ENCODE results near the gene NFATC1.
A peak's percentile ranks its signal among the peaks of the same experiment; 100 is the strongest.

NFATC1 gene

DNA sequence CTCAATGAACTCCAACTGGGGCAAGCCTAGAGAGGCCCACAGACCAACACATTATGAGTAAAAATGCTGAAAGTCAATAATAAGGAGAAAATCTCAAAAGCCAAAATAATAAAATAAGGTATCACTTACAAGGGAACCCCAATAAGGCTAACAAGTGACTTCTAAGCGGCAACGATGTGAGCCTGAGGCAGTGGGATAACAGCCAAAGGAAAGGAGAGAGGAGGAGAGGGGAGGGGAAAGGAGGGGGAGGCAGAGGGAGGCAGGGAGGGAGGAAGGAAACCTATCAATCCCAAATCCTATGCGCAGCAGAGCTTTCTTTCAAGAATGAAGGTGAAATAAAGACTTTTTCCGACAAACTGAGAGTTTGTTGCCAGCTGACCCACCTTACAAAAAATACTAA is 6.0 kb upstream of the NFATC1 start:
- DNase-seq = no peak

DNA sequence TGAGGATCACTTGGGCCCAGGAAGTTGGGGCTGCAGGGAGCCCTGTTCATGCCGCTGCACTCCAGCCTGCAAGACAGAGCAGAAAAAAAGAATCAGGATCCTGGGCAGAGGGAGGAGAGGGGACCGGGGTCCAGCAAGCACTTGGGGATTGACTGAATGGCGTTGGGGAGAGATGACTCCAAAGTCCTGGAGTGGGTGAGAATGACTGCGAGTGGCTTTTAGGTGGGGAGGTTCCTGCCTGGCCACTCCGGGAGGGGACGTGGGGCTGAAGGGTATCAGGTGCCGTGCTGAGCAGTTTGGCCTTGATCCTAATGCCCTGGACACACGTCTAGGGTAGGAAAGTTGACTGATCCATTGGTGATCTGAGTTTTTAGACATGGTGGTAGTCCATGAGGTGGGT is 3.5 kb upstream of the NFATC1 start:
- no peak for DNase-seq

DNA sequence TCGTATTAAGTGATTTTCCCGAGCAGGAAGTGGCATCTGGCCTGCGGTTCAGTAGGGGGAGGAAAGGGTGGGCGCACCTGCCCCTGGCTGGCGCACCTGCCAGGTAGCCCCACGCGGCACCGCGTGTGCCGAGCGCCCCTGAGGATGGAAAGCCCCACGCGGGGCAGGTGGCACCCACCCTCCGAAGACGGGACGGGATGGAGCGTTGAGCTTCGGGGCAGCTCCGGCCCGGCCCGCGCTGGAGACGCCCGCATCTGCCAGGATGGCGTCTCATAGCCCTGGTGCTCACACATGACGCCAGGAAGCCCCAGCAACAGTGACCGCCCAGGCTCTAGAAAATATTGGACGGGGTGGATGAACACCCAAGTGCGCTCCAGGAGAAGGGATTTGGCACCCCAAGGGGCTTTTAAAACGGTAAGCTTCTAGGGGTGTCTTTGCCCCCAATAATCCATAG is 2.5 kb upstream of the NFATC1 start:
- DNase-seq = peak in 3 of 4 experiments; percentile 25 to 51 (median 35)

DNA sequence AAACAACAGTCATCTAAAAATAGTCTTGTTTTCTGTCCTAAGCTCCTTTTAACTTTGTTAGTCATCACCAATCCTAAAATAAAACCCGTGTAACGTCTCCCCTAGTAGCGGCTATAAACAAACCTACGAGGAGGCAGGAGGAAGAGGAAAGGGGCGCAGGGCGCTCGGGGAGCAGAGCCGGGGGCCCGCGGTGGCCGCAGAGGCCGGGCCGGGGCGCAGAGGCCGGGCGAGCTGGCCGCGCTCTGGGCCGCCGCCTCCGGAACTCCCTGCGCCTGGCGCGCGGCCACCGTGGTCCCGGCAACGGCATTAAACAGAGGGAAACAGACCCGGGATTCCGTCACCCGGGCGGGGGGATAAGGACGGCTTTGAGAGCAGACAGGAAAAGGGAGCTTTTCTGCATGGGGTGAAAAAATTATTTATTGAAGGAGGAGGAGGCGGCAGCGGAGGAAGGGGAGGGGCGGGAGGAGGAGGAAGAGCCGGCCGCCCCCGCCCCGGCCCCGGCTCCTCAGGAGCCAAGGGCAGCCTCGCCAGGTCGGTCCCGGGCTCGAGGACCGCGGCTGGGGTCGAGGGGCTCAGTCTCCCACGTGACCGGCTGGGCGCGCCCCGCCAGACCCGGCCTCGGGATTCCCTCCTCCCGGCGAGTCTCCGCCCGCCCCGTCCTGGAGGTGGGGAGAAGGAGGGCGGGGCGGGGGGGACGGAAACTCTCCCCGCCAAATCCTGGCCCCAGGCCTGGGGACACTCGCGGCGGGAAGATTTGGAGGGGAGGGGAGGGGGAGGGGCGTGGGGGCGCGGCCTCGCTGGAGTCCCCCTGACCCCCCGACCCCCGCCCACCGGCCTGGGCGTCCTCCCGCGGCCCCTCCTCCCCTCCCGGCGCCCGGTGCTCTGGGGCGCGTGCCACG is 1.8 kb upstream of the NFATC1 start:
- peak; percentile 76 to 89 (median 83) for DNase-seq

DNA sequence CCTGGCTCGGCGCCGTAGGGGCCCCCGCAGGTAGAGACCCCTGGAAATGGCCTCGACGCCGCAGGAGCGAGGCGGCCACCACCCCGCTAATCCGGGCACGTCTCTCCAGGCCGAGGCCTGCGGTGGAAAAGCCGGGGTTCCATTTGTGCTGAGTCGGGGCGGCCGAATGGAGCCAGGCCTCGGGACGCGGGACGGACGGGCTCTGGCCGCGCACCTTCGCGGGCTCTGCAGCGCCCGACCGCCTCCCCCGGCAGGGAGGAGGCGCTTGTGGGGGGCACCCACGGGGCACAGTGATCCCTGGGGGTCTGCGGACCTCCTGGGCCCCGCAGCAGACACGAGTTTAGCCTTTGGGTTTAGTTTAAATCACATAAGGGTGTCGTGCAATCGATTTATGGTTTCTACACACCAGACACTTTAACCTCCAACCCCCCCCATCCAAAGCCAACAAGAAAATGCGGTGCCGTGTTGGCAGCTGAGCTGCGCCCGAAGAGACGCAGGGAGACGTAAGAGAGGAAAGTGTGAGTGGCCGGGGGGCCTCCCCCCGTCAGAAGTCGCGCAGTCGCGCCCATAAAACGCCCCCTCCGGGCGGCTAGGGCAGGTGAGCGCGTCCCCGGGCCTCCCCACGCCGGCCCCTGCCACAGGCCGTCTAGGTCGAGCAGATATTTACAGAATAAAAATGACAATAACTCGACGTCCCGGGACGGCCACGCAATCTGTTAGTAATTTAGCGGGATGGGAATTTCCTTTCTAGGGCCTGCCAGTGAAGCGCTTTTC is 1.0 kb upstream of the NFATC1 start:
- peak in 3 of 4 experiments; percentile 36 to 51 (median 42) for DNase-seq

DNA sequence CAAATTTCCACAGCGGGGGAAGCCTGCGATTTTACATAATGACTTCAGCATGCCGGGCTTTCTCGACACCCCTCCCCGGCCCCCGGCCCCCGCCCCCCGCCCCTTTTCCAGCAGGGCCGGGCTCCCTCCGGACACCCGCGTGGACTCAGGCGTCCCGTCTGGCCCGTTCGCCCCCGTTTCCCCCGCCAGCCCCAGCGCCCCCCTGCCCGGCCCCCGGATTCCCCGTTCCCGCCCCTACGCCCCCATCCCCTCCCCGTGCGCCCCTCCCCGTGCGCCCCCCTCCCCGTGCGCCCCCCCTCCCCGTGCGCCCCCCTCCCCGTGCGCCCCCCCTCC is 456 bp upstream of the NFATC1 start:
- DNase-seq = no peak

DNA sequence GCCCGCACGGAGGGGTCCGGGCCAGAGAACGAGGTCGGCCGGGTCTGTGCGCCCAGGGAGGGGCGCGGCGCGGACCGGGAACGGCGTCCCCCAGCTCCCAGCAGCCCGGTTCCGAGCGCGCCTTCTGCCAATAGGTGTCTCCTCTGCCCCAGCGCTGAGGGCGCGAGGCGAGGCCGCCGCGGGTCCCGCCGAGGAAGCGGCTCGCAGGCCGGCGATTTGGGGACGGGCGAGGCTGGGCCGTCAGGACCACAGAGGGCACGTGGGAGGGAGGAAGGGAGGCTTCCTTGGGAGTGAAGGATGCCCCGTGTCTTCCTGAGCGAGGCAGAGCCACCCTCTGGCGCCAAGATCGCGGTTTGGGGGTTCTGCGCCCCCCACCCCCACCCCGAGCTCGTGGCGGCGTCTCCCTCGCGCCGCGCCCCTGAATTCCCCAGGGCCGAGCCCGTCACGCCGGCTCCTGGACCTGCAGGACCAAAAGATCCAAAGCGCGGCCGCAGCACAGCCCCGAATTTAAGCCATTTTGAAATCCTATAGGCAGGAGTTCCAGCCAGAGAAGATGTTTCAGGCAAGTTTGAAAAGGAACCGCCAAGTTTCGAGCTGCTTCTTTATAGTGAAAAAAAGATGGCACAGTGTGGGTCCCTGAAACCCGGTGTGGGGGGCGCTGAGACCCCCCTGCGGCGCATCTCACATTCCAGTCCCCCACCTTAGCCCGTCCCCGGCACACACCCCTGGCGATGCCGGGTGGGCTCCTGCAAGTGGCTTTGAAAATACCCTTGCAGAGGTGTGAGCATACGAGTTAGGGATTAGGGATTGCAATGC is 909 bp downstream of the NFATC1 start:
- peak; percentile 45 to 80 (median 62) for DNase-seq

DNA sequence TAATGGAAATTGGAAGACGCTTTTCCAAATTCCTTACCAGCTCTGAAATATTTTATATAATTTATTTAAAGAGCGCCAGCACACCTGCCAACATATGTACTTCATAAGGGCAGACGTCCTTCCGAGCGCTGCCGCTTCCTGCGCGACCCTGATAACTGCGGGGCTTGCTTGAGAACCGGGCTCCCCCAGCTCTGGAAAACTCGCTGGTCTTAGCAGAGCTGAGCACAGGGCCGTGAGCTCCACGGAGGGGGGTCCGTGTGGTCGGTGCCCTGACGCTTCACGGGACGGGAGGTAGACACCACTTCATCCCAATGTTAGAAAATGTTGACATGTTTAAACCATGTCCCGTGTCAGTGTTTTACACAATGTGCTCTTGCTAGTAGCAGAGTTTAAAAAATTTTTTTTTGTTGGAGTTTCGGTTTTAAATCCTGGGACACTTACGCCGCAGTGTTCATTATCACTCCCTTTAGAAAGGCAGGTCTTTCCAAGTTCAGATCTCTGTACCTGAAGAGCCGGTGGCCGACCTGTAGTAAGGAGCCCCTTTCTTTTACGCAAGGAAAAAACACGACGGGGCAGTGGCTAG is 1.6 kb downstream of the NFATC1 start:
- DNase-seq = no peak

DNA sequence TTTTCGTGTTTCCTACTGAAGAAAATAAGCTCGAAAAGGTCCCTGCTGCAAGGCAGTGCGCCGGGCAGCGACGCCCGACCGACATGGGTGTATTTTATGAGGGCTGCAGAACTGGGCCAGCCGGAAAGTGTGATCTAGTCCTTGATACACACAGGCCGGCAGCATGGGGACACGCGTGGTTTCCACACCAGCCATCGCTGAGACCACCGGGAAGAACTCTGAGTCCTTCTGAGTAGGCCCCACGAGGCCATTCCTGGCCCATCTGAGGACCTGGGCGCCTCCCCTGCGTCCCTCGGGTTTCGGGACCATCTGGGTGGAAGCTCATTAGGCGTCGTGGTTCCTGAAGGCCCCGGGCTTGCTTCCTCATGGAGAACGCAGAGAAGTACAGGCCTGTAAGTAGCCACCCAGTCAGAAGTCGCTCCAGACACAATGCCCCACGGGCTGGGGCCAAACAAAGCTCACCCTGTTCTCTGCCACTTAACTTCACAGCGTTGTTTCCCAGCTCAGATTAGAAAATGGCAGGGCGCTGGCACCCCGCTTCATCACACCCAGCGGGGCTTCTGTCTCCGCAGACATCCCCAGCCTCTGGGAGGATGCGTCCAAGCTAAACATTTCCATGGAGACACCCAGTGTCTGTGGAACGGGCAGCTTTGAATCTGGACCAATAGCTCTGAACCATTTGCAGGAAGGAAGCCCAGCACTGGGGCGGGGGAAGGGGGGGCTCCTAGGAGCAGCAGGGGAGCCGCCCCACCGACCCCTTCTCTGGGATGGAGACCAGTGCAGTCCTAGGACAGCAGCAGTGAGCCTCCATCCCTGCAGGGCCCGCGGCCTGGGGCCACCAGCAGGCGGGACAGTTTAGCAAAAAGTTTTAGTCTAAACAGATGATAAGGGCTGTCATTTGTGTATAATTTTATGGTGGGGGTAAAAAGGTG is 2.4 kb downstream of the NFATC1 start:
- DNase-seq = no peak

DNA sequence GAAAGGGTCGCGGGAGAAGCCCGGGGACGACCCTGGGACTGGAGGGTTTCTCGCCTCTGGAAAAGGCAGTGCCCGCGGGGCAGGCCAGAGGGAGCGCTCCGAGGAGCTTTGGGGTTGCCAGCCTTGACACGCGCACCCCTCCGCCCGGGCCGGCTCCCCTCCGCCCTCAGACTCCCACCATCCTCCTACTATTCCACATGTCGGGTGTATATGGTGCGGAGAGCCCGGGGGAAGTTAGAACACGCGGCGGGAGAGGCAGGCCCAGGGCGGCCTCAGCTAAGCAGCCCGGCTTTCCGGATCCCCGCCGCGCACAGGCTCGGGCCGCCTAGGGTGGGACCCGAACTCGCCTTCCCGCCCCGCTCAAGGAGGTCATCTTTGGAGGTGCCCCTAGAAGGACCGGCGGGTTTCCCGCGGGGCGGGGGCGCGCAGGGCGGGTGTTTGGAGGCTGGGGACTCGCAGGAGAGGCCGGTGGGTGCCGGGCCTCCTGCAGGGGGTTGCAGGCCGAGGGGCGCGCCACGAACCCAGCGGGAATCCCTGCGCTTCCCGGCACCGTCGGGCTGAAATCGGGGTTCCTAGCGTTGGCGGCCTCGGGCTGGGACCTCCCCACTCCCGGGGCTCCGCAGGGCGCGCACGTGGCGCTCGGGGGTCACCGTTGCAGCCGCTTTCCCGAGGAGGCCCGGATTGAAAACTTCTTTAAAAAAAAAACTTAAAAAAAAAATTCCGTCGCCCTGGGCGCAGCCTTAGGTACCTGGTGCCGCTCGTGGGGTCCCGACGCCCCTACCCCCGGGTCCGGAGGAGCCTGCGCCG is 3.7 kb downstream of the NFATC1 start:
- DNase-seq = peak; percentile 30 to 71 (median 50)

DNA sequence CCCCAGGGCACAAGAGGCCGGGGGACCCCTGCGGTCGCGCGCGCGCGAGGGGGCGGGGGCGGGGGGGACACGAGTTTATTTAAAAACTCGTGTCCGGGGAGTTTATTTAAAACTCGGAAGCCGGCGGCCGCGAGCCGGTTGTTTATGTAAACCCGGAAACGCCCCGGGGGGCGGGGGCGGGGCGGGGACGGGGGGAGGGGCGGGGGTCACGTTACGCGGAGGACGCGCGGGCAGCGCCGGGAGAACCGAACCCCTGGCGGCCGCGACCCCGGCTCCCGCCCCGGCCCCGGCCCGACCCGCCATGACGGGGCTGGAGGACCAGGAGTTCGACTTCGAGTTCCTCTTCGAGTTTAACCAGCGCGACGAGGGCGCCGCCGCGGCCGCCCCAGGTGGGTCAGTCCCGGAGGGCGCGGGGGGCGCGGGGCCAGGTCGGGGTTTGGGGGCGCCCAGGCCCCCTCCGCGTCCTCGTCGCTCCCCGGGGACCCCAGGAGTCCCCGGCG is 4.4 kb downstream of the NFATC1 start:
- peak; percentile 66 to 91 (median 80) for DNase-seq

DNA sequence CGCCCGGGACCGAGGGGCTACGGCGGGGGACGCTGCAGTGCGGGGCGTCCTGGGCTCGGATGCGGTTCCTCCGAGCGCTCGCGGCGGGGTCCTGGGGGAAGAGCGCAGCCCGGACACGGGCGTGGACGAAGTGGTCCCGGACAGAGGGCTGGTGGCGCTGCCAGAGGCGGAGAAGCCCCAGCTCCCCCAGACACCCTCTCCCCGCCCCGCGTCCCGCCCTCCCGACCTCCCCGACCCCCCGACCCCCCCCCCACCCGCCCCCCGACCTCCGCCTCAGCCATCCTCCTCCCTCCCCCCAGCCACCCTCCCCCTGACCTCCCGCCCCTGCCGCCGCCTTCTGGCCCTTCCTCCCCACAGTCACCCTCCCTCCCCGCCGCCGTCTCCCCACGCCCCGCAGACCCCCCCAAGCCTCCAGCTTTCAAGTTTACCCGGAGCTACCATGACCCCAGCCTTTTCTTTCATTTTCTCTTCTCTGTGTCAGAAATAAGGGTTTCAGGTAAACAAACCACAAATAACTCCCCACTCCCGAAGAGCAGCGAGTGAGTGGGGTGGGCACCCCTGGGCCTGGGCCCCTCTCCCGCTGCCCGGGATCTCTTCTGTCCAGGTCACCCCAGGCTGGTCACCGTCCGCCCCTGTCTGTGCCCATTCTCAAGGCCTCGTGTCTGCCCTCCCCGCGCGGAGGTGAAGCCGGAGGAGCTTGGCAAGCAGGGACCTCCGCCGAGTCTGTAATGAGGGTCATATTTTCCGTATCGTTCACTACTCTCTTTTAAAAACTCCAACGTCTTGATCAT is 5.1 kb downstream of the NFATC1 start:
- peak in 2 of 4 experiments; percentile 32 to 41 for DNase-seq

DNA sequence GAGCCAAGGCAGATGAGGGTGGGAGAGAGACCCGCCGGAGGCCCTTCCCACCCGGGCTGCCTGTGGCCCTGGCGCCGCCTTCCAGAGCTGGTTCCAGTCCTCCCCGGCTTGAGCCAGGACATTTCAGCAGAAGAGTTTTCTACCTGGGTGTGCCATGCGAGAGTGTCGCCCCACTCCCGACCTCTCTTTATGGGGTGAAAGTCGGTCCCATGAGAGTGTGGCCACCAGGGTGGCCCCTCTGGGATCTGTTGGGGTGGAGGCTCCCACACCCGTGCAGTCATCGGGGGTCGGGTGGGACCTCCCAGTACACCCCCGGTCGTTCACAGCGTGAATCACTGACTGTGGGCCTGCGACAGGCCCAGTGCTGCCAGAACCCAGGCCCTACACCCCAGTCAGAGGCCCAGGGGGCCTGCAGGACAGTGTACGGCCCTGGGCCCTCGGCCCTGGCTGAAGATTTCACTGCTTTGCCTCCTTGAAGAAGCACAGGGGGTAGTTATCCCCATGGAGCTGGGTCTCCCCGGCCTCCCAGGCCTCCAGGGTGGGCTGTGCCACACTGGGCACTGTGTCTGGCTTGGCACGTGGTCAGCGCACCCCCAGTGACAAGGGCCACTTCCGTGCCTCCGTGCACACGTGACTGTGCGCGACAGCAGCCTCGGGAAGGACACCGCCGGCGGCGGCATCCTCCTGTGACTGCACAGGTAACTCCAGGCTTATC is 5.9 kb downstream of the NFATC1 start:
- no peak for DNase-seq

DNA sequence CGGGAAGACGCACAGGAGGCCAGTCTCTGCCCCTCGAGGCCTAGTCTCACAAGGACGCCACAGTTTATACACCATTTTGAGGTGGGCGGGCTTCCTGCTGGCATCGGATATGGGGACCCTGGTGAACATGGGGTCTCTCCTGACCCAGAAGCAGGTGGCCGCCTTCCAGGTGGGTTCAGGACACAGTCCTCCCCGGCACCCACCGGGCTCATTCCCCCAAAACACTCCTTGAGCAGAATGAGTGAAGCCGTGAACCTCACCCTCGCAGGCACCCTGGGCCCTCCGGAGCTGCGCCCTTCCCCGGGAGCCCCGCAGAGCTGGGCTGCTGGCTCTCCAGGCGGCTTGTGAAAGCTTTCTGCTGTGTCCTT is 6.5 kb downstream of the NFATC1 start:
- DNase-seq = no peak

DNA sequence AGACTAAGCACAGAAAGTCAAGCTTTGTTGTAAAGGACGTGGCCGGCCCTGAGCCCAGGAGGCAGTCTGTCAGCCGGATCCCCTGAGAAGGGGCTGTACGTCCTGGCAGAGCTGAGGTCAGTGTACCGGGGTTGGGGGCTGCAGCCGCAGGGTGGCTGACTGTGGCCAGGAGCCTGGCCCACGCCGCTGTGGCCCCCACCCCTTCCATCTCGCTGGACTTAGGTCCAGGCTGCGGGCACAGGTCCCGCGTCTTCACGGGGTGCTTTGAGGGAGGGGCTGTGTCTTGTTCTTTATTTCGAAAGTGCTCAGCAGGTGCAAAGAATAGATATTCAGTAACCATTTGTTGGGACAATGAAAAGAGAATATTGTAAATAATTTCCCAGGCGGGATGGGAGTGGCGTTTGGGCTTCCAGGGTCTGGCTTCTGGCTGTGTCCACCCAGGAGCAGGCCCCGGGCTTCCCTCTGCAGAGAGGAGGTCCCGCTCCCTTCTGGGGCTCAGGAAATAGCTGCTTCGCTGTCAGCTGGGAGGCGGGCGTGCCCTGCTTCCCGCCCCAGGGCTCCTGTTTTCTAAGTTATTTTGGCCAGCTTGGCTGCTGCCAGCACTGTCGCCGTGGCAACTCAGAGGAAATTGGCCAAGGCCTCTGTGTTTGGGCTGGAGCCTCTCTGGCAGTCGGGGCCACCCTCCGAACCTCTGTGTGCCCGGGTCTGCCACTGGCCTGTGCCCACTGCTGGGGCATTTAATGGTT is 7.4 kb downstream of the NFATC1 start:
- peak; percentile 73 to 88 (median 82) for DNase-seq

DNA sequence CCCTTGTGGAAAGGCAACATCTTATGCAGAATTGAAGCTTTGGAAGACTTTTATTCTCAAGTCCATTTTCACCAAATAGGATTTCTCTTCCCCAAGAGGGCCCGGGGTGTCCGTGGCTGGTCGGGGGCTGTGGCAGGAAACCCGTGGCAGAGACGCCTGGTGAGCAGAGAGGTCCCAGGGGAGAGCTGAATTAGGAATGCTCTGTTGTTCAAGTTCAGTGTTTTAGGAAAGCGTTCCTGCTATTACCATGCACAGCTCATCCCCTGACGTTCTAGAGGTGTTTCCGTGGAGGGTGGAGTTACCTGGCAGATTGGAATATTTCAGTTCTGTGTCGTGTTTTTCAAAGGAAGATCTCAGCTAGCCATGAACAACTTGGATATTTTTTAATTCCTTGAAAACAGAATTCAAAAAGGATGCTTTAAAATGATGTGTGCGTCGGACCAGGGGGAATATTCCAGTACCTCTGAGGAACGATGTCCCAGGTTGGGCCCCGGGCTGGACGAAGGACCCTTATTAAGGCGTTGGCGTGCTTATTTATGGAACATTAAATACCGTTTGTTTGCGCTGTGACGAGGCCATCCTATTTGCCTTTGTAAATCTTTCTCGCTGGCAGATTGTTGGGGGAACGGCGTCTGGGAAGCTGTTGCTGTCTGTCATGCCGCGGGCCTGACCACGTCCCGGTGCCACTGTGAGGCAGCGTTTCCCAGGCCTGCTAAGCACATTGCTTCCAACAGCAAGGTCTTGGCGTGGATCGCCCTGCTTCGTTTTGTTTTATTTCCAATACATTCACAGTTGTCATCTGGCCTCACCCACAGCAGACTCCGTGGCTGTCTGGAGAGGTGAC is 8.2 kb downstream of the NFATC1 start:
- DNase-seq = no peak

DNA sequence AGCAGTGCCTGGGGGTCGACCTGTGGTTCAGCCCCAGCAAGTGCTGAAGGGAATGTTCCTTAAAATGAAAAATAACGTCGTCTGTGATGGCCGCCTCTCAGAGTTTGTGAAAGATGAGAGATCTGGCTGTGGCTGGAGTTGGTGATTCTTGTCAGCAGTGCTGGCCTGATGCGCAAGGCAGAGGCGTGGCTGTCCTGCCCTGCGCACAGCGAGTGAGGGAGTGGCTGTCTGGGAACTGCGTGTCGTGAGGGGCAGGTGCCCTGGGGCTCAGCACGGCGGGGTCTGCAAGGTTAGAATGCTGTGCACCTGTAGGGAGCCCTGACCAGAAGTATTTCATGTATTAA is 8.8 kb downstream of the NFATC1 start:
- no peak for DNase-seq
